ENCODE measurements around the gene SRC. TPM values are rescaled to one million over a fixed set of nuclear protein-coding genes. Genes with fewer than 3 reads are reported as not detected.

Gene SRC
- total and polyA plus RNA-seq, 2 experiments from 2014 or later: 26.2 to 34.3 TPM

DNA sequence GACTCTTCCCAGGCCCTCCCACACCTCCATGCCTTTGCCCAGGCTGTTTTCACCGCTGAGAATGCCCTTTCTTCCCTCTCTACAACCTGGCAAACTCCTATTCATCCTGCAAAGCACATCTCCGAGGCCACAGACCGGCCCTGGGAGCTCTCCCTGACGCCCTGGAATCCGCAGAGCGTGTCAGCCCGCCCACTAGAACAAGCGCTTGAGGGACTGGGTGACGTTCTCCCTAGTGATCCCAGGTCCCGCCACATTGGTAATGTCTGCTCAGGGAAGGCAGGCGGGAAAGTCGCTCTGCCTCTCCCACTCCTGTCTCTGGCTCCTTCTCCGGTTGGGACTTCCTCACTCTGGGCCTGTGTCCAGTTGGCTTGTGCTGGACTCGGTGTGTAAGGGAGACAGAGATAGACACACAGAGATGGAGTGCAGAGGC is 61.6 kb downstream of the SRC start:
- Histone ChIP-seq H3K36me3 (peaks cover 8% of the 10 kb centered on the region), H3K9me3 (ENCODE audit: low read depth) (no peaks in the 10 kb centered on the region), H3K27ac (no peak overlapping the region), H3K4me1 (ENCODE audit: low read depth) (peaks cover 3% of the 10 kb centered on the region), H3K27me3 (no peaks in the 10 kb centered on the region), H3K4me3 (no peak overlapping the region)
- TF ChIP-seq, protein P1, sequence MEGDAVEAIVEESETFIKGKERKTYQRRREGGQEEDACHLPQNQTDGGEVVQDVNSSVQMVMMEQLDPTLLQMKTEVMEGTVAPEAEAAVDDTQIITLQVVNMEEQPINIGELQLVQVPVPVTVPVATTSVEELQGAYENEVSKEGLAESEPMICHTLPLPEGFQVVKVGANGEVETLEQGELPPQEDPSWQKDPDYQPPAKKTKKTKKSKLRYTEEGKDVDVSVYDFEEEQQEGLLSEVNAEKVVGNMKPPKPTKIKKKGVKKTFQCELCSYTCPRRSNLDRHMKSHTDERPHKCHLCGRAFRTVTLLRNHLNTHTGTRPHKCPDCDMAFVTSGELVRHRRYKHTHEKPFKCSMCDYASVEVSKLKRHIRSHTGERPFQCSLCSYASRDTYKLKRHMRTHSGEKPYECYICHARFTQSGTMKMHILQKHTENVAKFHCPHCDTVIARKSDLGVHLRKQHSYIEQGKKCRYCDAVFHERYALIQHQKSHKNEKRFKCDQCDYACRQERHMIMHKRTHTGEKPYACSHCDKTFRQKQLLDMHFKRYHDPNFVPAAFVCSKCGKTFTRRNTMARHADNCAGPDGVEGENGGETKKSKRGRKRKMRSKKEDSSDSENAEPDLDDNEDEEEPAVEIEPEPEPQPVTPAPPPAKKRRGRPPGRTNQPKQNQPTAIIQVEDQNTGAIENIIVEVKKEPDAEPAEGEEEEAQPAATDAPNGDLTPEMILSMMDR (IDR thresholded peaks at IDR 0.05; ENCODE audit: low read depth, low read length): no peak
- DNase-seq (ENCODE audit: low read depth in 1 of 2, low spot score in 1 of 2): peak in 1 of 2 donors; percentile 40

DNA sequence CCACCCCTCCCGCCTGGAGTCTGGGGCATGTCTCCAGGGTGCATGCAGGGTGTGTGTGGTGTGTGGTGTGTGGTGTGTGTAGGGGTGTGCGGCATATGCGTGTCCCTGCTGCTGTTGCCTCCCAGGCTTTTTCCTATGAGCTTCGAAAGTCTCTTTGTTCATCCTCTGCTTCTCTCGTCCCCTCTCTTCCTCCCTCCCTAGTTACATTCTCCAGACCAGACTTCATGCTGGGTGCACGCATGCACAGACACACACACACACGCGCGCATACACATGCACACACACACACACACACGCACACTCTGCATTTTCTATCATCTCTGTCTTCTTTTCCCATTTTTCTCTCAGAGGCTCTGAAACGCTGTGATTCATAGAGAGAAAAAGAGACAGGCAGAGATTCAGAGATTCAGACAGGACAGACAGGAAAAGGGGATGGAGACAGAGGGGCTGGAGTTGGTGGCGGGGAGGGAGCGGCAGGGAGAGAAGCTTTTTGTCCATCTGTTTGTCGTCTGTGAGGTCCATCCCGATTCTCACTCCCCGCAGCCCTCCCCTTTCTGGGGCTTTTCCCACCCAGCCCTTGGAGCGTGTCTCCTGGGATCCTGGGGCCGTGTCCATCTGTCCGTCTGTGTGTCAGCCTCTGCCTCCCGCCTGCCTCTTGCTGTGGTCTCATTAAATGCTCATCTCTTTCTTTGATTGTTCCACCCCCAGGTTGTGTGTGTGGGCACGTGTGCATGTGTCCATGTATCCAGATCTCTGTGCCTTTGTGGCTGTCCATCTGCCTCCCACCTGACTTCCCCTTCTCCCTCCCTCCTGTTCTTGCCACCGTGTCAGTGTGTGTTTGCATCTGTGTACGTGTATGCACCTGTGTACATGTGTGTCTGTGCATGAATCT is 62.6 kb downstream of the SRC start:
- H3K36me3 ChIP-seq: peaks cover 2% of the 10 kb centered on the region
- no peaks in the 10 kb centered on the region for H3K4me1 ChIP-seq (ENCODE audit: low read depth)
- H3K9me3 ChIP-seq (ENCODE audit: low read depth): no peaks in the 10 kb centered on the region
- H3K27ac ChIP-seq: no peak overlapping the region
- H3K4me3 ChIP-seq: no peak overlapping the region
- H3K27me3 ChIP-seq: peaks cover 7% of the 10 kb centered on the region
- TF ChIP-seq, protein P1 (IDR thresholded peaks at IDR 0.05; ENCODE audit: low read depth, low read length): no peak
- peak in 1 of 2 donors; percentile 10 for DNase-seq (ENCODE audit: low read depth in 1 of 2, low spot score in 1 of 2)

DNA sequence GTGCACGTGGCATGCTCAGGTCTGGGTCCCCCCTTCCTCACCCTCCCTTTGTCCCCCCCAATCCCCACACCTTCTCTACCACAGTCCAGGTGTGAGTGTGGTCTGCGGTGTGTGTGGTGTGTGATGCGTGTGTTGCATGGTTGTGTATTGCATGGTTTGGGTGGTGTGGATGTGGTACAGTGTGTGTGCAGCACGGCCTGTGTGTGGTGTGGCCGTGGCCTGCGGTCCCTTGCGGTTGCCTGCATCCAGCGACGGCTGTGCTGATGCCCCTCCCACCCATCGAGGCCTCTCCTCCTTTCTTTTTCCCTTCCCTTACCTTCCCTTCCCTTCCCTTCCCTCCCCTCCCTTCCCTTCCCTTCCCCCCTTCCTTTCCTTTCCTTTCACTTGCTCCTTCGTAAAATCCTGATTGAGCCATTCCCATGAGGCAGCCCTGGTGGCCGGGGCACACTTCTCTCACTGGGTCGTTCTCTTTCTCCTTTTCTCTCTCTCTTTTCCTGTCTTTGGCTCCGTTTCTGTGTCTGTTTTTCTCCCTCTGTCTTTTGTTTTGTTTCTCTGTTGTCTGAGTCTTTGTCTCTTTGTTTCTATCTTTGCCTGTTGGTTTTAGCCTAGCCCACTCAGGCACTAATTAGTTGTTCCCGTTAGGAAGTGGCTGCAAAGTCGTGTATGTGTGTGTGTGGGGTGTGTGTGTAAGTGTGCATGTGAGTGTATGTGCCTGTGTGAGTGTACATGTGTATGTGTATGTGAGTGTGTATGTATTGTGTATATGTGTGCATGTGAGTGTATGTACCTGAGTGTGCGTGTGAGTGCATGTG is 65.7 kb downstream of the SRC start:
- H3K27me3 ChIP-seq: peaks cover 32% of the 10 kb centered on the region
- TF ChIP-seq, protein P1 (IDR thresholded peaks at IDR 0.05; ENCODE audit: low read depth, low read length): no peak
- no peaks in the 10 kb centered on the region for H3K36me3 ChIP-seq
- H3K4me3 ChIP-seq: no peak overlapping the region
- H3K9me3 ChIP-seq (ENCODE audit: low read depth): no peaks in the 10 kb centered on the region
- DNase-seq (ENCODE audit: low read depth in 1 of 2, low spot score in 1 of 2): peak in 1 of 2 donors; percentile 15
- no peak overlapping the region for H3K27ac ChIP-seq
- peaks cover 3% of the 10 kb centered on the region for H3K4me1 ChIP-seq (ENCODE audit: low read depth)

DNA sequence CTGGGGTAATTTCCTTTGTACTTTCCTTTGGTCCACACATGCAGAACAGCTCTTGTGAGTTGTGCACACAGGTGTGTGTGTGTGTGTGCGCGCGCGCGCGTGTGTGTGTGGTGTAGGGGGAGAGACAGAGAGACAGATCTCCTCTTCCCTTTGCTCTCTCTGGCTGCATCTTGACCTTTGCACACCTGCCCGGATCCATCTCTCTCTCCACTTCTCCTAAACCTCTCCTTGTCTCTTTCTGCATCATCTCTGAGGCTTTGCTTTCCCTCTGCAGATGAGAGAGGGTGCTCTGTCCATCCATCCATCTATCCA is 67.0 kb downstream of the SRC start:
- Histone ChIP-seq H3K4me3 (no peak overlapping the region), H3K4me1 (ENCODE audit: low read depth) (peaks cover 3% of the 10 kb centered on the region), H3K27ac (no peak overlapping the region), H3K27me3 (peaks cover 32% of the 10 kb centered on the region), H3K9me3 (ENCODE audit: low read depth) (no peaks in the 10 kb centered on the region), H3K36me3 (no peaks in the 10 kb centered on the region)
- DNase-seq (ENCODE audit: low read depth in 1 of 2, low spot score in 1 of 2): no peak
- TF ChIP-seq, protein P1 (IDR thresholded peaks at IDR 0.05; ENCODE audit: low read depth, low read length): no peak

DNA sequence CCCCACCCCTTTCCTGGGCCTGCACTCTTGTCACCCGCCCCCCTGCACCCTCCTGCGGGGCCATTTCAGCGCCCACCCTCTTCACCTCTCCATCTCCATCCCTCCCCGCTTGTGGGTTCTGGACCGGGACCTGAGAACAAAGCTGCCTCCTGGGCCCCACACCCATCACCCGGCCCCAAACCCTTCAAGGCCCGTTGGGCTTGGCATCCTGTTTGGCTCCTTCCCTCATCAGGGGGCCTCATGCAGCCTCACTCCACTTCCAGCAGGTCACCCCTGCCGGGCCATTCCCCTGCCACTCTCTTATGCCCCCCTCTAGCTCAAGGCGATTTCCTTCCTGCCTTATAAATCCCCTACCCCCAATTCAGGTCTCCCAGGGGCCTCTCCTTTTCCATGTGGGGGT is 67.4 kb downstream of the SRC start:
- Histone ChIP-seq H3K27me3 (peaks cover 32% of the 10 kb centered on the region), H3K36me3 (no peaks in the 10 kb centered on the region), H3K4me3 (no peak overlapping the region), H3K4me1 (ENCODE audit: low read depth) (peaks cover 3% of the 10 kb centered on the region), H3K9me3 (ENCODE audit: low read depth) (no peaks in the 10 kb centered on the region), H3K27ac (no peak overlapping the region)
- DNase-seq (ENCODE audit: low read depth in 1 of 2, low spot score in 1 of 2): no peak
- TF ChIP-seq, protein P1 (IDR thresholded peaks at IDR 0.05; ENCODE audit: low read depth, low read length): no peak
